Measurements from ENCODE around the gene FOXF1.

DNA sequence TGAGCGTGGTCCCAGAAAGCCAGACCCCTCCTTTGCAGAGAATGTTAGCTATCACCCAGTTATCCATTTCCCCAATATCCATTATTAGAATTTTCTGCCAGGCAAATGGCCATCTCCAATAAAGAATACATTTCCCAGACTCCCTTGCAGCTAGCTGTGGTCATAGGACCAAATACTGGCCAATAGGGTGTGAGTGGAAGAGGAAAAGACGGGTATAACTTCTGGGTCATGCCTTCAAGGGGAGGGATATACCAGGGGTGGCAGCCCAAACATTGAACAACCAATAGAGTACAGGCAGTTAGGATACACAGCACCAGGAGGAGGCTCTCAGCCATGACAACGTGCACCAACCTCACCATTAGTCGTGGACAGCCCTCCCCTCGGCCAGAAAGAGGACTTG lies 26.1 kb upstream of the FOXF1 start:
- TF ChIP-seq POLR2AphosphoS5 (IDR thresholded peaks at IDR 0.05): no peak
- TF ChIP-seq, protein P1, sequence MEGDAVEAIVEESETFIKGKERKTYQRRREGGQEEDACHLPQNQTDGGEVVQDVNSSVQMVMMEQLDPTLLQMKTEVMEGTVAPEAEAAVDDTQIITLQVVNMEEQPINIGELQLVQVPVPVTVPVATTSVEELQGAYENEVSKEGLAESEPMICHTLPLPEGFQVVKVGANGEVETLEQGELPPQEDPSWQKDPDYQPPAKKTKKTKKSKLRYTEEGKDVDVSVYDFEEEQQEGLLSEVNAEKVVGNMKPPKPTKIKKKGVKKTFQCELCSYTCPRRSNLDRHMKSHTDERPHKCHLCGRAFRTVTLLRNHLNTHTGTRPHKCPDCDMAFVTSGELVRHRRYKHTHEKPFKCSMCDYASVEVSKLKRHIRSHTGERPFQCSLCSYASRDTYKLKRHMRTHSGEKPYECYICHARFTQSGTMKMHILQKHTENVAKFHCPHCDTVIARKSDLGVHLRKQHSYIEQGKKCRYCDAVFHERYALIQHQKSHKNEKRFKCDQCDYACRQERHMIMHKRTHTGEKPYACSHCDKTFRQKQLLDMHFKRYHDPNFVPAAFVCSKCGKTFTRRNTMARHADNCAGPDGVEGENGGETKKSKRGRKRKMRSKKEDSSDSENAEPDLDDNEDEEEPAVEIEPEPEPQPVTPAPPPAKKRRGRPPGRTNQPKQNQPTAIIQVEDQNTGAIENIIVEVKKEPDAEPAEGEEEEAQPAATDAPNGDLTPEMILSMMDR (IDR thresholded peaks at IDR 0.05): no peak
- no peak for TF ChIP-seq POLR2A (IDR thresholded peaks at IDR 0.05)
- TF ChIP-seq EP300 (IDR thresholded peaks at IDR 0.05; ENCODE audit: low read depth): no peak
